Measurements from ENCODE around the gene PSMD1.

The PSMD1 gene

GRCh38 chr2:231036131-231036530, 20.5 kb upstream of the PSMD1 start:
- DNase-seq, result no peak

DNA sequence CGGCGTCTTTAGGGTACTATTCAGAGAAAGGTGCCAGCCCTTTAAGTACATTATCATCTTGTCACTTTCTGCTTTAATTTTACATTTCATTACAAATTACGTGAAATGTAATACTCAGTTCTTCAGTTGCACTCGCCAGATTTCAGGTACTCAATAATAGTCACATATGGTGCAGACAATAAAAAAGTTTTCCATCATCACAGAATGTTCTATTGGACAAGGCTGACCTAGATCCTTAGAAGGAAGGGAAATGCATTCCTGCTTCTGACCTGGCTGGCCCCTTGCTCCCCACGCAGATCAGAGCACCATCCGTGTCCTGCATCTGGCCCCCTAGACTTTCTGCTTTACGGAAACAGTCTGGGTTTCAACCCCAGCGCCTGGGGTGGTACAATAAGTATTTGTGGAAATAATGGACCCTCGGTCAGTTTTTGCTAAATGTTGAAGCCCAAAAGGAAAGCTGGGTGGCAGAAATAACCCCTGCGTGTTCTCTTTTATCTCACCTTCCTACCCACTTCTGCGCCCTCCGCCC, 20.0 kb upstream of the PSMD1 start:
- no peak for DNase-seq

DNA sequence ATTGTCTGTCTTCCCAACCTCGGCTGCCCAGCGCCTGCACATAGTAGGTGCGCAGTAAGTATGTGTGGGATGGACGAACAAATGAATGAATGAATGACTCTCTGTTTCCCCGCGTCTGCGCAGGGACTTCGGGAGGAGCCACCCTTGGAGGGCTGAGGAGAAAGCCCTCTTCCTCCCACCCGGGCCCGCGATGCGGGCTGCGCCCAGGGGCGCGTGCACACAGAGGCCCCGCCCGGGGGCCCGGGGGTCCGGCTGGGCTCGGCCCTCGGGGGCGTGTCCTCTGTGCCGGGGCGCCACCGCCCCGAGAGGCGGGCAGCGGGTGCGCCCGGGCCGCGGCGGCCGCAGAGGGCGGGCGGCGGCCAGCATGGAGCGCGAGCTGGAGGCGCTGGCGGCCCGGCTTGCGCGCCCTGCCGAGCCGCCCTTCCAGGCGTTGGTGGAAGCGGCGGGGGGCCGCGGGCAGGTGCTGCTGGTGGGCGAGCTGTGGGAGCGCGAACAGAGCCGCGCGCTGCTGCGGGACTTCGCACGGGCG, 19.4 kb upstream of the PSMD1 start, which contains the start of gene C2orf72:
Gene C2orf72, plus strand, starts transcription at position 322 of the 529 bp plus-strand sequence. Its CDS starts 43 bp downstream, at position 365.
- peak; percentile 56 for DNase-seq

DNA sequence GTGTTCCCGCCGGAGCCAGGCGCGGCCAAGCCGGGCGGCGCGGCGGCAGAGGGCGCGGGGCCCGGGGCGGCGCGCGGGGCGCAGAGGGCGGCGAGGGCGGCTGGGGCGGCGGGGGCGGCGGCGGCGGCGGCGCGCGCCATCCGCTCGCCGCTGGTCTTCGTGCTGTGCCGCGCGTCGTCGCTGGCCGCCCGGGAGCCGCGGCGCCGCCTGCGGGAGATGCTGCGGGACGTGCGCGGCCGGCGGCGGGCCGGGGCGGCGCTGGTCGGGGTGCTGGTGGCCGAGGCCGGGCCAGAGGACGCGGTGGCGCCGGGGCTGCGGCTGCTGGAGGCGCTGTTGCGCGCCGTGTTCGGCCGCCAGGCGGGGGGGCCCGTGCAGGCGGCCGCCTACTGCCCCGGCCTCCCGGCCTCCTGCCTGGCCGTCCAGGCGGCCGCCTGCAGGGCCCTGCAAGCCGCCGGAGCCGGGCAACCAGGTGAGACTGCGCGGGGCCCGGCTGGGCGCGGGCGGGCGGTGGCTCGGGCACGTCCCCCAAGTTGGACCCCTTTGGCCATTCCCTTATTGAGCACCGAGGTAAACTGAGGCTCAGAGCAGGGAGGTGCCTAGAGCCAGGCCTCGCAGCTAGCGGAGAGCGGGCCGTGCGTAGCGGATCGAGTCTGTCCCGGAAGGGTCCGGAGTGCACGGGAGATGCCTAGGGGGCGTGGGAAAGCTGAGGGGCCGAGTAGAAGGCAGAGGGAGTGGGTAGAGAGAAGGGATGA, 18.8 kb upstream of the PSMD1 start:
- peak; percentile 43 for DNase-seq

- no peak for DNase-seq
These were observed 18.0 kb upstream of the PSMD1 start for GRCh38 chr2:231038483-231039293.

GRCh38 chr2:231039294-231039664, 17.4 kb upstream of the PSMD1 start:
- no peak for DNase-seq

- DNase-seq, result no peak
These were observed 16.8 kb upstream of the PSMD1 start for GRCh38 chr2:231039821-231040364.

GRCh38 chr2:231041061-231041689, 15.5 kb upstream of the PSMD1 start:
- DNase-seq, result no peak

DNA sequence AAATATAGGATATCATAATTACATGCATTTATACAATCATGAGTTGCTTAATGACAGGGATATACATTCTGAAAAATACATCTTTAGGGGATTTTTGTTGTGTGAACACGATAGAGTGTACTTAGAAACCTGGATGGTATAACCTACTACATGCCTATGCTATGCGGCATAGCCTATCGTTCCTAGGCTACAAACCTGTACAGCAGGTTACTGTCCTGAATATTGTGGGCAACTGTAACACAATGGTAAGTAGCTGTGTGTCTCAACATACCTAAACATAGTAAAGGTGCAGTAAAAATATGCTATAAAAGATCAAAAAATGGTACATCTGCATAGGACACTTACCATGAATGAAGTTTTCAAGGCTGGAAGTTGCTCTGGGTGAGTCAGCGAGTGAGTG, 12.9 kb upstream of the PSMD1 start:
- no peak for DNase-seq

DNA sequence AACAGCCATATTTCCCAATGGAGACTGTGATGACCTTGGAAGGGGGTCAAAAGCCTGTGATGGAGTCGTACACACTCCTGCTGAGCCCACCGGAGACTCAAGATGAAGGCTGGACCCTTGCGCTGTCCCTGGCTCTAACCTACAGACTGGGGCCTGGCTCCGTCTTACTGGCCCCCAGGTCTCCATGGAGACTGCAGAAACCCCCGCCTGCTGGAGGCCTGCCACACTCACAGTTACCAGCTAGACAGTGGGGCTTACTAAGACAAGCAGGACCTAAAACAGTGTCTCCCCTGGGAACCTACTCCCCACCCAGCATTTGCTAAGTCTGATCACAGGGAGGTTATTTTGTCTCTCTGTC, 9.8 kb upstream of the PSMD1 start:
- no peak for DNase-seq

DNA sequence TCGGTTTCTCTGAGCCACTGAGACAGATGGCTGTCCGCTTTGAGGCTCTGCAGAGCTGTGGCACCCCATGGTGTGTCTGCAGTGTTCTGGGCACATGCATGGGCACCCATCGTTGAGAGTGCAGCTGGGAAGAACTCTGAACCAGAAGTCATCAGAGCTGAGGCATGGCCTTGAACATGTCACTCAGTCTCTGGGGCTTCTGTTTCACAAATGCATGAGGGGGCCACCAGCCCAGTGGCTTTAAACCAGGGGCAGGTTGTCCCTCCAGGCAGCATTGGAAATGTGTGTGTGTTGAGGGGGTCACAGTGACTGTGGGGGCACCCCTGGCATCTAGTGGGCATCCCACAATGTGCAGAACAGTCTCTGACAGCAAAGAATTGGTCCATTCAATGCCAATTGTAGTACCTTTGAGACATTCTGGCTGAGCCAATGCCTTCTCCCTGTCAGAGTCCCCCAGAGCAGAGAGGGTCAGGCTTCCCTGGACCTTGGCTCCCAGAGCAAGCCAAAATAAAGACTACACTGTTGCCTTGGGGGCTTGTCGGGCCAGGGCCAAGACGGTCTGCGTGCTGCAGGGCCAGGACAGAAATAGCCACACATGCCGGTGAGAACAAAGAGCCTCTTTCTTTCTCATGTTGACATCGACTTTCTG, 9.3 kb upstream of the PSMD1 start:
- no peak for DNase-seq

GRCh38 chr2:231047923-231048915, 8.4 kb upstream of the PSMD1 start:
- DNase-seq, result no peak

GRCh38 chr2:231049286-231050017, 7.2 kb upstream of the PSMD1 start:
- DNase-seq, result no peak

GRCh38 chr2:231050018-231050901, 6.4 kb upstream of the PSMD1 start:
- no peak for DNase-seq

DNA sequence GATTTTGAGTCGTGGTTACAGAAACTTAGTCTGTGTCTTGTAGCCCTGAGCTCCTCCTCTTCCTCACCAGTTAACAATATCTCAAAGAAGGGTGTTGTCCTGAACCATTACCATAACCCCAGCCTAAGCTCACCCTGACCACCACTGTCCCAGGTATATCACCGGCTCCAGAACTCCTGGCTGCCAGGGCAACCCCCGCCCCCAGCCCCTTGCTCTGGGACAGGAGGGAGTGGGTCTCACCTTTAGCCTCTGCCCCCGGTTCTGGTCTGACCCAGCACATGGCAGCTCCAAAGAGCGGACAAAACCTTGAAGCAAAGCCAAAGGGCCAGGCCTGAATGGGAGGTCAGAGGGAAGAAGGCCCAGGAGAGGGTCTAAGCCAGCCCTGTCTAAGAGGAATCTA, 5.6 kb upstream of the PSMD1 start:
- DNase-seq, result no peak

DNA sequence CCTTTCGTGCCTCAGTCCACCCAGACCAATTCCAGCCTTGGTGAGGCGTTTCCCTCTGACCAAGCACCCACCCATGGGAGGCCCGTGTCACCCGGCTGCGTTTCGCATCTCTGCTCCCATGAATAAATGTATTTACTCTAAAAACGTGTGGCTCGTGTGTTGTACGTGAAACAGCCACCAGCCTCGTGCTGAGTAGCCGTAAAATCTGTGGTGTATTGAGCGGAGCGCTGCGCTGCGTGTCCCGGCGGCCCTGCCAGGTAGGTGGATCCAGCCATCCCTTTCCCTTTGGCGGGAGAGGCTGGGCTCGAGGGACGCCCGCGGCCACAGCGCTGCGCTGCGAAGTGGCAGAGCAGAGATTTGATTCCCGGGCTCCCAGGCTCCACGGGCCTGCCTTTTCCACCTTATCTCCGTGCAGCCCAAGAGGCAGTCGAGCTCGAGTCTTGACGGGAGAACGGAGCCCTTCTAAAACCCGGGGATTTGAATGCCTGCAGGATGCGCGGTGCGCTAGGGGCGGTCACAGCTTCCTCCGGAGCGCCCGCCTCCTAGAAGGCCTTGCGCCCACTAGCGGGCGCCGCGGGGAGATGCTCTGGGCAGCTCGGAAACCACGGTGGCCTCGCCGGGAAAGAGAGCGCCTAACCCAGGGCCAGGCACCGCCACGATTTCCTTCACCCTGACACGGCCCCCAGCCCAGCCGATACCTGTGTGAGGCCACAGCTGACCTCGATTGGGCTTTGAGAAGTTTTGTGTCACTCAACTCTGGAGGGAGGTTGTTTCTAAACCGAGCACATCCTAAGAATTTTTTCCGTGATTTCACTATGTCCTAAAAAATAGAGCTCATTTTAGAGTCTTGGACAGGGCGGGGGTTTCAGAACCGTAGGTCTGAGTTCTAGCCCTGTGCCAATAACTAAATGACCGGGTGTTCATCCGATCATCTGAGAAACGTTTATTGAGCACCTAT, 3.9 kb upstream of the PSMD1 start:
- peak; percentile 76 for DNase-seq

- DNase-seq, result no peak
These were observed 2.8 kb upstream of the PSMD1 start for GRCh38 chr2:231053846-231054245.

DNA sequence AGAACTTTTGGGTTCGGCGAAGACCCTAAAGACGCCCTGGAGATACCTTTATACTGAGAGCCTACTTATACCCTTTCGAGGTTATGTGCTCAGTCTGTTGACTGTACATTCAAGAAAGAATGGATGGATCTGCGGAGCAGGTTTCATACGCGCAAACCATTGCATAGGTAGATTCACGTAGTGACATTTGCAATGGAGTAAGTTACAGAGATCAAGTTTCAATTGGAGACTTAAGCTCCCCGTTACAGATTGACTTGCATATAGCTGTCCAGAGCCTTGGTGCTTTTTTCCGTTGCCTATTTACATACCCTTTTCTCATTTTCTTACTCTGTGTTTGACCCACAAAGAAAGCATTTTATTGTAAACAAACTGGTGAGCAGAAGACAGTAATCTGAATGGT, 923 bp downstream of the PSMD1 start:
- DNase-seq, result no peak
